ENCODE results near the gene RTRAF.

RTRAF gene

DNA sequence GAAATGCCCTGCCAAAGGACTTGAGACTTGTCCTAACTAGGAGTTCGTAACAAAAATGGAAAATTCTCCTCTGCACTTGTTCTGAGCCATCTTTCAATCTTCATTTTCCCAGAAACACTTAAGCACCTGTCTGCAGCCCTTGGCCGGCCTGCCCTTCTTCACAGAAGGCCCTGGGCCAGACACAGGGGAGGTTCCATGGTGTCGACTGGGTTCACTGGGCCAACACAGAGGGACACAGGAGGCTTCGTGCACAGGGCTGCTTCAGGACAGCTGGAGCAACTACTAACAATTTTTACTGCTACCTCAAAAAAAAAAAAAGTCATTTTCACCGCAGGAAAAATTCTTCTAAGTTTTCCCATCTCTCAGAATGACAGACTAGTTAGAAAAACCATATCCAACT, 59.9 kb downstream of the RTRAF start:
- no peak for DNase-seq (ENCODE audit: low read depth in 3 of 3)

DNA sequence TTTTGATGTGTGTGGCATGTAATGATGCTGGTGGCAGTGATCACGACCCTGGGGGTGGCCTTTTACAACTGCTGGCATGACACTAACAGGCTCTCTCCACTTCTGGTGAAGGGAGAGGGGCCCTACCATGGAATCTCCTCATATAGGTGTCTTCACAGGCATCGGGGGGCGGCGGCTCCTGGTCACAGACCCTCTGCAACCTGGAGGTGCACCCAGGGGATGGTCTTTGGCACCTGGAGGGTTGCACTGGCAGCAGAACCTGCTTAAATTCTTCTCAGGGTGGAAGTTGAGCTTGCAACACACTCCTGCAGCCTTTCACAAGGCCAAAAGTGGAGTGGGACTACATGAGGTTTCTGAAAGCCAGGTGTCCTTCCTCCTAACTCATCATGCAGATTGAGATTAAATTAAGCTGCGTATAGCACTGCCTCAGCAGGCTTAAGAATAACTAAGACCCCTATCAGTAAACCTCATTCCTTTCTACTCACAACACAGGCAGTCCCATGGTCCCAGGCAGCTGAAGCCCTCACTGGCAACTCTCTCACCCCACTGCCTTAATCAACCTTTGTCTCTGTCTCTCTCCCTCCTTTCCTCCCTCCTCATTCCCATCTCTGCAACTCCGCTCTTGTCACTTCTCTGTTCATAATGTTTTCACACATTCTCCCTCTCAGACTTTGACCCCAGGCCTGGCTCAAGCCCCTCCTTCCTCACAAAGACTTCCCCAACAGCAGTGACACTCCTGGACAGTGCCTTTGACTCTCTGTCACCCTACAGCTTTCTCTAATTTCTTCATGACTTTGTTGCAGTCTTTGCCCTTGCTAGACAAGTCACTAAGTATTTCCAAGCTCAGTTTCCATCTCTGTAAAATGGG, 60.6 kb downstream of the RTRAF start:
- no peak for DNase-seq (ENCODE audit: low read depth in 3 of 3)

DNA sequence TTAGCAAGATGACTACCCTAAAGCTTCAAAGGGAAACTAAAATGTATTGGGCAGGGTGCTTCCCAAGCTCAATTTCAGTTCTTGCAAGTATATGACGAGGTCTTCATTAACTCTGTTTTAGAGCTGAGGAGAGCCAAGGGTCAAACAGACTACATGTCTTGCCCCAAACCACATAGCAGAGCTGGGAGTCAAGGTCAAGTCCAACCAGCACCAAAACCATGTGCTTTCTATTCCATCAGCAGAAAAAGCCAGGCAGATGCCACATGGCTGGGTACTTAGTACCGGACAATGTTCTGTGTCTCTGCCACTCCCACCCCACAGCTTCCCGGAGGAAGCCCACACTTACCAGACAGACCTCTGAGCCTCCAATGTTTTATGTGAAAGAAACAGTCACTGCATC, 61.9 kb downstream of the RTRAF start:
- no peak for DNase-seq (ENCODE audit: low read depth in 3 of 3)

DNA sequence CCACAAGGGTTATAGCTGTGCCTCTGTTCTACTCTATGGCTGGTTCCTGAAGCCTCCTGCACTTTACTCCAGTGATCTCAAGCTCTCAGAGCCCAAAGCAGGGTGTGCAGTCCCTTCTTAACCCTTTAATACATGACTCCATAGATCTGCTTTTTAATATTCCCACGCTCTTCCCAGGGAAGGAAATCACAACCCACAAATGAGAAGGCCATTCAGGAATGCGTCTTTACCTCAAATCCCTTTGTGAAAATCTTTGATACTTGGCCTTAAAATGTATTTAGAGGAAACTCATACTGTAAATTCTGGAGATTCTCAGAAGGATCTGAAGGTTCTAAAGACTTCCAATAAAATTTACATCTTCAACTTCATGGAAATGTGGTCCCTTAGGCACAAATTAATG, 62.5 kb downstream of the RTRAF start:
- DNase-seq (ENCODE audit: low read depth in 3 of 3) = no peak

DNA sequence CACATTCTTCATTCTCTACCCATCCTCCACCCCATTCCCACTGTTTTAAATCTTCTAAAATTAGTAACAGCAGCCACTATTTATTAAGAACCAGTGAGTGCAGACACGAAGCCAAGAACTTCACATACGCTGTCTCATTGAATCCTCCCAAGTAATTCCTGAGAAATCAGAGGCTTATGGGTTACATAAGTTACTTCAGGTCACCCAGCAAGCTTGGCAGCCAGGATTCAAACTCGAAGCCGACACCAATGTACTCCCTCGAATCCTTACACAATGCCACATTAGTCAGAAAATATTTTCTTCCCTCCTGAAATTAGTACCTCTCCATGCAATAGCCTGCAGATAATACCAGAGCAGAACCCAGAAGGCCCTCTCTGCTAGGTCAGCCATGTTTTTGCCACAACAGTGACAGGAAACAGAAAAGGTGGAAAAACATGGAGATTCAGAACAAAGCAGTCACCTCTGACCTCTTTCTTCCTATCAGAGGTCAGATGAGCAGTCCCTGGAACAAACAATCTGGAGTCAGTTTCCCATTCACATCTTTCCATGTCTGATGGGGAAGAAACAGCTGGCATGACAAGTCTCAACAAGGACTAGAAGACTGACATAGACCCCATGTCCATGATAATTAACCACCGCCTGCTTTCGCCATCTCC, 63.1 kb downstream of the RTRAF start:
- DNase-seq (ENCODE audit: low read depth in 3 of 3) = no peak

DNA sequence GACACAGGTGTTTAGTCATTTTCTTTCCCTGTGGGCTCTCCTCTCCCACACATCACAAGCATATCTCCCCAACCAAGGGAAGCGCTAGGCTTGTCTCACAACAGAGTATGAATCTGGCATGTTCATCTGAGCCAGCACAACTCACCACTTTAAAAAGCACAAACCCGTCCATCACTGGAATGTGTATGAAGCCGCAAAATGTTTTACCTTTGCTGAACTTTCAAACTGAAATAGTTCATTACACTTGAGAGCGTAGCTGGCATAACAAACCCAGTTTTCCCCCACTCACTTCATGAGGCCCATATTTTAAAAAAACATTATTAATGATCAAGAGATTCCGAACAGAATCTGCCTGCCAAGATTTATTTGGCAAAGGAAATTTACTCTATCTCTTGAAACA, 63.7 kb downstream of the RTRAF start:
- no peak for DNase-seq (ENCODE audit: low read depth in 3 of 3)

DNA sequence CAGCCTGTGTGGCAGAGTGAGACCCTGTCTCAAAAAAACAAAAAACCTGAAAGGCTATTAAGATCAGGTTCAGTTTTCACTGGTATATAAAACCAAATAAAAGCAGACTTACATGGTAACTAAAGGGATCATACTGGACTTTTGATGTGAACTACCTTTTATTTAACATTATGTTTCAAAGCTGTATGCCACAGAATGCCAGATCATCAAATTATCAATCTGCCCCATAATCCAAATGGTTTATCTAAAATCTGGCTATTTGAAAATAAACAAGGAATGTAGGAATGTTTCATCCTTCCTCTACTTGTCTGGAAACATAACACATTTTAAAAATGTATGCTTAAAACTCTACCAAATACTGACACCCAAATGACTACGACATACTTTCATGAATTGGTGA, 65.3 kb downstream of the RTRAF start:
- DNase-seq (ENCODE audit: low read depth in 3 of 3) = no peak

DNA sequence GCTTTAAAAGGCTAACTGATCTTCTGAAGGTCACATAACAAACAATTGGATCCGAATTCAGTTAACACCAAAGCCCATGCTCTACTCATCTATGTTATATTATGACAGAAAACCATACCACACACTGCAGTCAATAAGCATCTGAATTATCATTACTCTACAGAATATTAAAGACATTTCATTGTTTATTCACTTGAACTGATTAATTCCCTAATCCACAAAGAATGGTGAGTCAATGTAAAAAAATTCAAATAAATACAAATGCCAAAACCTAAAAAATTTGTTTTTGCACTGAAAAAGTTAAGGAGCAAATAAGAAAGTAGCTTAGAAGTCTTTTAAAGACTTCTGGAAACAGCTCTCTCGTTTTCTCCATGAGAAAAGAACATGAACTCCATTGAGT, 65.8 kb downstream of the RTRAF start:
- DNase-seq (ENCODE audit: low read depth in 3 of 3) = no peak

DNA sequence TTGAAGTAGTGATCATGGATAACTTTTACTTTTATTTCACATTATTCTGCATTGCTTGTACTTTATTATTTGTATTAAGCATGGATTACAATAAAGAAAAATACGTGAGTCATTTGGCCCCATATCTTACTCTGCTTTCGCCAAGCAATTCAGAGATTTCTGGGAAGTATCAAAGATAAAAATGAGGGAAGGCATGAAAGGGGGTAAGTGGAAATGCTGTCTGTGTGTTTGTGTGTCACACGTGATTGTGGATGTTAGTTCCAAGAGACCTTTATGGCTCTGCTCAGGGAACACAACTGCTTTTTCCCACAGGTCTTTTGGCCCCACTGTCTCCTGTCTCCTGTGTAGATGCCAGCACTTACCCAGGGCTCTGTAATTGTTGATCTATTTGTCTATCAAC, 69.0 kb downstream of the RTRAF start:
- no peak for DNase-seq (ENCODE audit: low read depth in 3 of 3)

DNA sequence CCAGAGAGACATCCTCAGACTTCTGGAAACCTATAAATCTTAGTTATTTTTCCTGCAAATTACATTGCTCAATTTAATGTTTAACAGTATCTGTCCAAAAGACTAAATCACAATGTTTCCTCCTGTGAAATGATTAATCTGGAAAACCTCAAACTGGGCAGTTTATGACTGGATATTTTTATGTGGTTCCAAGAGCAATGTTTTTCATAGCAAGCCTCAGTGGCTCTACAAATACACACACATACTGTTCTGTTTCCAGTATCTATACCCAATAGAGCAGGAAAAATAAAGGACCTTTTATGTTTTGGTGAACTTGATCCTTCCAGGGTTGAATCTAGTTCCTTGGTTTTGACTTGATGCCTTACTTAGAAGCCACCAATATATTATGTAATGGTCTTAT, 70.3 kb downstream of the RTRAF start:
- no peak for DNase-seq (ENCODE audit: low read depth in 3 of 3)

DNA sequence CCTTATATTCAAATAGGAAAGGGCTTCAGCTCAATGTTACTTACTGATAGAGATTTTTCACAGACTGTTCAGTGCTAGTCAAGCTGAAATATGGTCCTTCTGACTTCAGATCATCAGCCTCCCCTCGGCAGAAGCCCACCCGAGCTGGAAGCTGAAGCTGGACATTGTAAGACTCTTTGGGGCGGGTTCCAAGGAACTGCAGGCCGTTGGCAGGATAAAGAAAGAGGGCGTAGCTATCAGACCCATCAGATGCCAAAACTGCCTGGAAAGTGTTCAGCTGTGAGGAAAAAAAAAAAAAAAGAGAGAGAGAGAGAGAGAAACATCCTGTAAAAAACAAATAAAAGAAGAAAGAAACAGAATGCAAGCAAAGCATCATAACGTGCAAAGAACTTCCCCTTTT, 70.7 kb downstream of the RTRAF start:
- no peak for DNase-seq (ENCODE audit: low read depth in 3 of 3)
